Right atrium auricular region (tissue), 2 donors: ENCODE results near the gene CMBL. TPM values are rescaled to one million over a fixed set of nuclear protein-coding genes. Genes with fewer than 3 reads are reported as not detected.
A peak's percentile ranks its signal among the peaks of the same experiment; 100 is the strongest.

ENCODE experiments used
- DNase-seq: peaks from one replicate; pipeline ENCODE4 v3.0.0-alpha.2; 2019; ENCODE audit warnings: low spot score
- H3K27ac ChIP-seq, 2 donors: fragments of 200-600 bp; sonication (generic); 1 replicate in 1 of 2; 2 replicates in 1 of 2; pipeline ENCODE4 v1.5.1; 2016 to 2019
- H3K27me3 ChIP-seq, 2 donors: fragments of 200-600 bp; sonication (generic); one replicate each; pipeline versions ENCODE4 v1.5.1 to v1.6.0; 2017 to 2019
- H3K36me3 ChIP-seq: fragments of 200-600 bp; sonication (generic); one replicate; pipeline ENCODE4 v1.5.1; 2016
- H3K4me1 ChIP-seq, 2 donors: fragments of 200-600 bp; sonication (generic); one replicate each; pipeline versions ENCODE4 v1.5.1 to v1.6.0; 2017 to 2019
- H3K4me3 ChIP-seq, 2 donors: fragments of 200-600 bp; sonication (generic); 1 replicate in 1 of 2; 2 replicates in 1 of 2; pipeline ENCODE4 v1.5.1; 2017 to 2019; ENCODE audit warnings: mild to moderate bottlenecking in 1 of 2, moderate library complexity in 1 of 2
- H3K9me3 ChIP-seq, 2 donors: fragments of 200-600 bp; sonication (generic); one replicate each; pipeline ENCODE4 v1.5.1; 2019
- CTCF ChIP-seq, 2 donors: fragments of 200-600 bp; sonication (generic); IDR thresholded peaks; one replicate each; pipeline ENCODE4 v1.5.1; 2019; ENCODE audit warnings: antibody characterized with exemption in 2 of 2
- total RNA-seq, 2 donors: library from RNA; depleted of rRNA; stranded (reverse); fragments of >200 nt; gene quantifications; one replicate each; pipeline ENCODE4 v1.1.0, GENCODE V29; 2016

Gene CMBL
- total RNA-seq, 2 donors from 2014 or later = 5.9 to 20.7 TPM

DNA sequence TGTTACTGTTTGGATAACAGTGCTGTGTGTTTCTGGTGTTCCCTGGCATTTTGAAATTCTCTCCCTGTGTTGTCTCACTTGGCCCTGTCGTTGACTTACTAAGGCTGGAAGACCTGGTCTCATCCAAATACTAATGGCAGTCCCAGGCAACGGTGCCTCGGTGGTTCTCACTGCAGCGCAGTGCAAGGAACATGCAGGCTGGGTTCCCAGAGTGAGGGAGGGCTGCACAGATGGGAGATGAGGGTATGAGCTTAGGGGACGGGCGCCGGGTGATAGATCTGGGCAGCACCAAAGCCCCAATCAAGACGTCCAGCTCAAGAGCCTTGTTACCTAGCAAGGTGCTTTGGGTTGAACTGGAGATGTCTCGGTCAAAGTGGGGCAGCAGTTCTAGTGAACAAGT is 46.6 kb downstream of the CMBL start:
- Histone ChIP-seq H3K27me3 (no peaks in the 10 kb centered on the region), H3K27ac (no peak overlapping the region), H3K36me3 (peaks cover 99% of the 10 kb centered on the region), H3K9me3 (no peaks in the 10 kb centered on the region), H3K4me3 (no peak overlapping the region), H3K4me1 (no peaks in the 10 kb centered on the region)
- DNase-seq = peak; percentile 21
- no peak for TF ChIP-seq CTCF (IDR thresholded peaks at IDR 0.05)

GRCh38 chr5:10259899-10260298 is 47.8 kb downstream of the CMBL start:
- Histone ChIP-seq H3K4me1 (no peaks in the 10 kb centered on the region), H3K27me3 (no peaks in the 10 kb centered on the region), H3K4me3 (no peak overlapping the region), H3K9me3 (no peaks in the 10 kb centered on the region), H3K27ac (no peak overlapping the region), H3K36me3 (peaks cover 99% of the 10 kb centered on the region)
- no peak for TF ChIP-seq CTCF (IDR thresholded peaks at IDR 0.05)
- DNase-seq = peak; percentile 7

- Histone ChIP-seq H3K4me3 (no peak overlapping the region), H3K9me3 (no peaks in the 10 kb centered on the region), H3K4me1 (no peaks in the 10 kb centered on the region), H3K27me3 (no peaks in the 10 kb centered on the region), H3K27ac (no peak overlapping the region), H3K36me3 (peaks cover 86% of the 10 kb centered on the region)
- no peak for DNase-seq
- no peak for TF ChIP-seq CTCF (IDR thresholded peaks at IDR 0.05)
Observed at GRCh38 chr5:10257870-10258269, 49.8 kb downstream of the CMBL start.

DNA sequence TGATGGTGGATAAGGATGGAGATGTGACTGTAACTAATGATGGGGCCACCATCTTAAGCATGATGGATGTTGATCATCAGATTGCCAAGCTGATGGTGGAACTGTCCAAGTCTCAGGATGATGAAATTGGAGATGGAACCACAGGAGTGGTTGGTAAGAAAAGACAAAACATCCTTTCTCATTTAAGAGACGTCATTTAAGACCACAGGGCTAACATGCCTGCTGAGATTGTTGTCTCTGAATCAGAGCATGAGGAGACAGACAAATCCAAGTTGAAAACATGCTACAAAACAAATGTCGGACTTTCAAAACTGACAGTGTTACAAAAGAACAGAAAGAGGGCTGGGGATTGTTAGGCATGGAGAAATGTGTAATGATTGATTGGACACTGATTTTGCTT is 53.0 kb downstream of the CMBL start:
- Histone ChIP-seq H3K4me1 (peaks cover 0 to 17% of the 10 kb centered on the region in 2 donors), H3K9me3 (no peaks in the 10 kb centered on the region), H3K36me3 (peaks cover 54% of the 10 kb centered on the region), H3K4me3 (no peak overlapping the region), H3K27me3 (no peaks in the 10 kb centered on the region), H3K27ac (no peak overlapping the region)
- TF ChIP-seq CTCF (IDR thresholded peaks at IDR 0.05) = no peak
- DNase-seq = no peak

- no peaks in the 10 kb centered on the region for H3K9me3 ChIP-seq
- no peak for TF ChIP-seq CTCF (IDR thresholded peaks at IDR 0.05)
- peaks cover 41% of the 10 kb centered on the region for H3K36me3 ChIP-seq
- no peak overlapping the region for H3K4me3 ChIP-seq
- DNase-seq = no peak
- peaks cover 0 to 24% of the 10 kb centered on the region in 2 donors for H3K4me1 ChIP-seq
- no peaks in the 10 kb centered on the region for H3K27me3 ChIP-seq
- H3K27ac ChIP-seq = no peak overlapping the region
Observed at GRCh38 chr5:10253390-10253789, 54.3 kb downstream of the CMBL start.

DNA sequence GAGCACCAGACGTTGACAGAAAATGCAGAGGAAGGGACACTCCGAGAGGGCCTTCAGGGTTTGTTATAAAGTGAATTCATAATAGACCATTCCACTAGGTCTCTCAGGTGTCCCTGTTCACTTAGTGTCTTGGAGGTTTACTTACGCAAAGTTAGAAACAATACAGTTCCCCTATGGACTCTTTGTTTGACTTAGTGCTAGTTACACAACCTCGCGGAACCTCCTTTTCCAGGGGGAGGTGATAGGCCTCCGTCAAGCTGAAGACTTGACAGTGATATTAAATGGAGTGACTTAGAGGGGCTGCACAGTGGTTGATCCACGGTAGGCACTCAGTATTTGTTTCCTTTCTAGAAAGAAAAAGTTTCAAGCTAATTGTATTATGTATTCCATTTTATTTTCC is 56.3 kb downstream of the CMBL start:
- Histone ChIP-seq H3K4me3 (peak overlapping the region; percentile 93 to 99), H3K9me3 (no peaks in the 10 kb centered on the region), H3K36me3 (peaks cover 22% of the 10 kb centered on the region), H3K27ac (no peak overlapping the region), H3K4me1 (peaks cover 0 to 25% of the 10 kb centered on the region in 2 donors), H3K27me3 (no peaks in the 10 kb centered on the region)
- no peak for TF ChIP-seq CTCF (IDR thresholded peaks at IDR 0.05)
- no peak for DNase-seq
